ENCODE measurements around the gene KIDINS220. TPM values are rescaled to one million over a fixed set of nuclear protein-coding genes. Genes with fewer than 3 reads are reported as not detected.
A peak's percentile ranks its signal among the peaks of the same experiment; 100 is the strongest.

KIDINS220 gene
- total RNA-seq, 1 donor from 2014 or later, result 47.8 TPM

- Histone ChIP-seq H4K20me1 (ENCODE audit: insufficient read depth, low read length) (peaks cover 24% of the 10 kb centered on the region), H3K9ac (ENCODE audit: low read length) (peak within 1 kb of the TSS; percentile 93), H3K4me1 (ENCODE audit: insufficient read depth, low read length) (peaks cover 32% of the 10 kb centered on the region), H3K4me2 (ENCODE audit: low read length) (peak within 1 kb of the TSS; percentile 88), H3K36me3 (ENCODE audit: insufficient read depth, low read length) (no peaks in the 10 kb centered on the region), H3K79me2 (ENCODE audit: insufficient read depth, low read length) (peaks cover 25% of the 10 kb centered on the region), H2AFZ (ENCODE audit: low read depth, low read length) (peak within 1 kb of the TSS; percentile 67), H3K27ac (ENCODE audit: low read depth, low read length) (peak within 1 kb of the TSS; percentile 93), H3K9me3 (ENCODE audit: insufficient read depth, low read depth, low read length) (no peaks in the 10 kb centered on the region), H3K4me3 (ENCODE audit: insufficient read depth, low read depth, low read length) (peak within 1 kb of the TSS; percentile 93), H3K27me3 (ENCODE audit: insufficient read depth, low read length) (no peaks in the 10 kb centered on the region)
- no peak for FAIRE-seq
- Mint-ChIP-seq H3K36me3 (ENCODE audit: low read depth, unreplicated experiment) (no peaks in the 10 kb centered on the region), H3K27ac (ENCODE audit: unreplicated experiment) (peak within 1 kb of the TSS; percentile 87), H3K9me3 (ENCODE audit: unreplicated experiment) (no peaks in the 10 kb centered on the region), H3K27me3 (ENCODE audit: low read depth, unreplicated experiment) (peaks cover 6% of the 10 kb centered on the region), H3K4me1 (ENCODE audit: low read depth, unreplicated experiment) (peaks cover 15% of the 10 kb centered on the region), H3K4me3 (ENCODE audit: unreplicated experiment) (peak within 1 kb of the TSS; percentile 98)
- TF ChIP-seq CTCF (IDR thresholded peaks at IDR 0.05; ENCODE audit: insufficient read depth, low read depth, low read length) (no peak), EZH2 (IDR thresholded peaks at IDR 0.05; ENCODE audit: insufficient read depth, low read length) (no peak)
- DNase-seq (ENCODE audit: low read depth), result peak; percentile 95
Observed at GRCh38 chr2:8681786-8682692, 155.4 kb downstream of the KIDINS220 start, which contains the start of gene ID2. Gene ID2, plus strand, starts transcription at chr2:8682056. Its CDS starts 110 bp downstream, at chr2:8682166.

- H3K9me3 Mint-ChIP-seq (ENCODE audit: unreplicated experiment), result no peaks in the 10 kb centered on the region
- Histone ChIP-seq H3K36me3 (ENCODE audit: insufficient read depth, low read length) (no peaks in the 10 kb centered on the region), H3K4me3 (ENCODE audit: insufficient read depth, low read depth, low read length) (peak overlapping the region; percentile 65), H3K27ac (ENCODE audit: low read depth, low read length) (peak overlapping the region; percentile 93), H3K4me2 (ENCODE audit: low read length) (peak overlapping the region; percentile 88), H4K20me1 (ENCODE audit: insufficient read depth, low read length) (peaks cover 24% of the 10 kb centered on the region), H3K27me3 (ENCODE audit: insufficient read depth, low read length) (no peaks in the 10 kb centered on the region), H3K4me1 (ENCODE audit: insufficient read depth, low read length) (peaks cover 42% of the 10 kb centered on the region), H3K9me3 (ENCODE audit: insufficient read depth, low read depth, low read length) (no peaks in the 10 kb centered on the region), H3K9ac (ENCODE audit: low read length) (peak overlapping the region; percentile 93), H2AFZ (ENCODE audit: low read depth, low read length) (peak overlapping the region; percentile 67), H3K79me2 (ENCODE audit: insufficient read depth, low read length) (peaks cover 25% of the 10 kb centered on the region)
- peaks cover 9% of the 10 kb centered on the region for H3K27me3 Mint-ChIP-seq (ENCODE audit: low read depth, unreplicated experiment)
- DNase-seq (ENCODE audit: low read depth) (peak; percentile 82), FAIRE-seq (no peak)
- H3K36me3 Mint-ChIP-seq (ENCODE audit: low read depth, unreplicated experiment), result no peaks in the 10 kb centered on the region
- TF ChIP-seq CTCF (IDR thresholded peaks at IDR 0.05; ENCODE audit: insufficient read depth, low read depth, low read length) (no peak), EZH2 (IDR thresholded peaks at IDR 0.05; ENCODE audit: insufficient read depth, low read length) (no peak)
- H3K27ac Mint-ChIP-seq (ENCODE audit: unreplicated experiment), result no peak overlapping the region
- H3K4me3 Mint-ChIP-seq (ENCODE audit: unreplicated experiment), result peak overlapping the region; percentile 74
- H3K4me1 Mint-ChIP-seq (ENCODE audit: low read depth, unreplicated experiment), result peaks cover 16% of the 10 kb centered on the region
Observed at GRCh38 chr2:8680822-8681760, 156.3 kb downstream of the KIDINS220 start.
